CD8-positive, alpha-beta memory T cell (primary cell): ENCODE measurements around the gene MAP7. TPM values are rescaled to one million over a fixed set of nuclear protein-coding genes. Genes with fewer than 3 reads are reported as not detected.
A peak's percentile ranks its signal among the peaks of the same experiment; 100 is the strongest.

ENCODE experiments used
- CTCF ChIA-PET: fragments of 350-600 bp; sonication (Branson Sonifier 250); formaldehyde crosslinking; loops from one replicate; lab custom pipeline; 2021; ENCODE audit warnings: antibody characterized with exemption; lab: Charles Lee
- POLR2A ChIA-PET: fragments of 350-600 bp; sonication (Branson Sonifier 250); formaldehyde crosslinking; loops from one replicate; lab custom pipeline; 2021; ENCODE audit warnings: antibody characterized with exemption; lab: Charles Lee
- DNase-seq, 5 donors: peaks; one replicate each; pipeline versions ENCODE4 v3.0.0 to v3.0.0-alpha.2; 2020 to 2022; ENCODE audit warnings: mixed read lengths in 1 of 5
- H3K27ac ChIP-seq: one replicate; pipeline ENCODE4 v1.7.0; 2013; ENCODE audit warnings: low read depth, mild to moderate bottlenecking, low read length, moderate library complexity
- H3K27me3 ChIP-seq: 2 replicates; pipeline ENCODE4 v1.7.0; 2013; ENCODE audit warnings: low read length, mild to moderate bottlenecking; ENCODE audit not compliant: insufficient read depth, poor library complexity, severe bottlenecking
- H3K36me3 ChIP-seq: 2 replicates; pipeline ENCODE4 v1.7.0; 2013; ENCODE audit warnings: mild to moderate bottlenecking, low read length, moderate library complexity; ENCODE audit not compliant: insufficient read depth
- H3K4me1 ChIP-seq: 2 replicates; pipeline ENCODE4 v1.7.0; 2013; ENCODE audit warnings: mild to moderate bottlenecking, low read length, moderate library complexity; ENCODE audit not compliant: insufficient read depth
- H3K4me3 ChIP-seq: 2 replicates; pipeline ENCODE4 v1.7.0; 2013; ENCODE audit warnings: mild to moderate bottlenecking, low read length
- H3K9me3 ChIP-seq: 2 replicates; pipeline ENCODE4 v1.7.0; 2013; ENCODE audit warnings: mild to moderate bottlenecking, low read length
- H3K27ac Mint-ChIP-seq, 8 donors: one replicate each; pipeline ENCODE4 v1.8.0; 2020 to 2021; ENCODE audit warnings: mixed read lengths in 8 of 8, mild to moderate bottlenecking in 6 of 8, inconsistent platforms in 3 of 8, moderate library complexity in 3 of 8
- H3K27me3 Mint-ChIP-seq, 2 donors: one replicate each; pipeline ENCODE4 v1.8.0; 2020 to 2021; ENCODE audit warnings: mixed read lengths in 2 of 2, mild to moderate bottlenecking in 1 of 2, moderate library complexity in 1 of 2
- H3K36me3 Mint-ChIP-seq, 3 donors: one replicate each; pipeline ENCODE4 v1.8.0; 2020 to 2021; ENCODE audit warnings: mixed read lengths in 3 of 3, inconsistent platforms in 1 of 3, mild to moderate bottlenecking in 1 of 3
- H3K4me1 Mint-ChIP-seq, 3 donors: one replicate each; pipeline ENCODE4 v1.8.0; 2020 to 2021; ENCODE audit warnings: mixed read lengths in 3 of 3, inconsistent platforms in 1 of 3, mild to moderate bottlenecking in 1 of 3
- H3K4me3 Mint-ChIP-seq, 7 donors: one replicate each; pipeline ENCODE4 v1.8.0; 2020 to 2021; ENCODE audit warnings: mixed read lengths in 7 of 7, mild to moderate bottlenecking in 6 of 7, moderate library complexity in 4 of 7, inconsistent platforms in 2 of 7
- H3K9me3 Mint-ChIP-seq, 5 donors: one replicate each; pipeline ENCODE4 v1.8.0; 2020 to 2022; ENCODE audit warnings: mixed read lengths in 5 of 5, mild to moderate bottlenecking in 3 of 5, moderate library complexity in 2 of 5, inconsistent platforms in 1 of 5
- polyA plus RNA-seq: library from polyadenylated mRNA; unstranded; fragments of 300-500 nt; fragmentation: Illumina TruSeq; gene quantifications from one replicate; pipeline ENCODE4 v1.2.3, GENCODE V29; 2021
- total RNA-seq, 2 experiments: library from RNA; stranded (reverse); gene quantifications; one replicate each; pipeline ENCODE4 v1.2.3, GENCODE V29; 2021

Gene MAP7
- total and polyA plus RNA-seq, 3 experiments from 2014 or later: 0.50 to 0.52 (median 0.51) TPM

DNA sequence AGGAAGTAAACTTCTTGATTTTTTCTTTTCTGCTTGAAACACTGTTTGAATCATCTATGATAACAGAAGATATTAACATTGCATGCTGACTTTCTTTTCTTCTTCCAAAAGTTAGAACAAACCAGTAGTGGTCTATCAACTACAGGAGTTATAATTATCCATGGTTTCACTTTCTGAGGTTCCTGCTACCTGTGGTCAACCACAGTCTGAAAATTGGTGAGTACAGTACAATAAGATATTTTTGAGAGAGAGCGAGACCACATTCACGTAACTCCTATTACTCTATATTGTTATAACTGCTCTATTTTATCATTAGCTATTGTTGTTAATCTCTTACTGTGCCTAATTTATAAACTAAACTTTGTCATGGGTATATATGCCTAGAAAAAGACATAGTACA, 86.1 kb downstream of the MAP7 start:
- Mint-ChIP-seq H3K27me3 (peaks cover 4 to 36% of the 10 kb centered on the region in 2 donors), H3K4me1 (peaks cover 6 to 10% (median 10%) of the 10 kb centered on the region in 3 donors), H3K4me3 (no peak overlapping the region), H3K36me3 (no peaks in the 10 kb centered on the region), H3K27ac (no peak overlapping the region), H3K9me3 (no peaks in the 10 kb centered on the region)
- ChIA-PET CTCF (no interaction called here), POLR2A (no interaction called here)
- H3K27ac ChIP-seq: no peak overlapping the region
- no peak for DNase-seq
- H3K27me3 ChIP-seq: no peaks in the 10 kb centered on the region
- H3K4me3 ChIP-seq: no peak overlapping the region
- H3K4me1 ChIP-seq: no peaks in the 10 kb centered on the region
- no peaks in the 10 kb centered on the region for H3K36me3 ChIP-seq
- H3K9me3 ChIP-seq: no peaks in the 10 kb centered on the region

GRCh38 chr6:136463743-136464142, 86.5 kb downstream of the MAP7 start:
- H3K36me3 Mint-ChIP-seq: no peaks in the 10 kb centered on the region
- no peaks in the 10 kb centered on the region for H3K9me3 ChIP-seq
- H3K27ac Mint-ChIP-seq: no peak overlapping the region
- H3K4me1 Mint-ChIP-seq: peaks cover 6 to 10% (median 10%) of the 10 kb centered on the region in 3 donors
- H3K27ac ChIP-seq: no peak overlapping the region
- H3K9me3 Mint-ChIP-seq: no peaks in the 10 kb centered on the region
- CTCF ChIA-PET: no interaction called here
- DNase-seq: no peak
- POLR2A ChIA-PET: no interaction called here
- H3K27me3 Mint-ChIP-seq: peaks cover 4 to 40% of the 10 kb centered on the region in 2 donors
- no peaks in the 10 kb centered on the region for H3K36me3 ChIP-seq
- H3K4me3 ChIP-seq: no peak overlapping the region
- H3K4me1 ChIP-seq: no peaks in the 10 kb centered on the region
- H3K27me3 ChIP-seq: no peaks in the 10 kb centered on the region
- H3K4me3 Mint-ChIP-seq: no peak overlapping the region

DNA sequence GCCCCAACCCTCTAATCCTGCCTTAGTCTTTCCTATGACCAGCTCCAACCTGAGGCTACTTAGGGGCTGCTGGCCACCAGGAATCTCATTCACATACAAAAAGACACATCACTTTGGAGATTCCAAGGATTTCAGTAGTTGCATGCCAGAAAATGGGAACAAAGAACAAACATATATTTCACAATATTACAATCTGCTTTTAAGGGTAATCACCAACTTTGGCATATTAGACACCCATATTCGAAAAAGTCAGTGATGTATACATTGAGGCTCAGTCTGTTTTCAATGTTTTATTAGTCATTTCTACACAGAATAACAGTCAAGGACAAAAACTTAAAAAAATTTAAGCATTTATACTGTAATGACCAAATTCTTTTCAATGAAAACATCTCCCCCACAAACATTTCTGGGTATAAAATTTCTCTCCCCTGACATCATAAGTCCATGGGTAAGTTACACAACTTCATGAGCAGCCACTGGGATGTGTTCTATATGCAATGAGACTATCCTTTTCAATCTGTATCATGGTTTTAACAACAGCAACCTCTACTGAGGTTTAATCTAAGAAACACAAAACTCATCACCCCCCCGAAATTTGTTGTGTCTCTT, 103.5 kb downstream of the MAP7 start:
- POLR2A ChIA-PET: no interaction called here
- no peaks in the 10 kb centered on the region for H3K27me3 ChIP-seq
- DNase-seq: no peak
- Mint-ChIP-seq H3K36me3 (no peaks in the 10 kb centered on the region), H3K27ac (no peak overlapping the region), H3K4me3 (no peak overlapping the region), H3K9me3 (peaks cover 0 to 4% (median 0%) of the 10 kb centered on the region in 5 donors), H3K4me1 (no peaks in the 10 kb centered on the region), H3K27me3 (peaks cover 8 to 20% of the 10 kb centered on the region in 2 donors)
- CTCF ChIA-PET: no interaction called here
- H3K4me1 ChIP-seq: no peaks in the 10 kb centered on the region
- no peaks in the 10 kb centered on the region for H3K9me3 ChIP-seq
- H3K27ac ChIP-seq: no peak overlapping the region
- H3K36me3 ChIP-seq: no peaks in the 10 kb centered on the region
- no peak overlapping the region for H3K4me3 ChIP-seq

DNA sequence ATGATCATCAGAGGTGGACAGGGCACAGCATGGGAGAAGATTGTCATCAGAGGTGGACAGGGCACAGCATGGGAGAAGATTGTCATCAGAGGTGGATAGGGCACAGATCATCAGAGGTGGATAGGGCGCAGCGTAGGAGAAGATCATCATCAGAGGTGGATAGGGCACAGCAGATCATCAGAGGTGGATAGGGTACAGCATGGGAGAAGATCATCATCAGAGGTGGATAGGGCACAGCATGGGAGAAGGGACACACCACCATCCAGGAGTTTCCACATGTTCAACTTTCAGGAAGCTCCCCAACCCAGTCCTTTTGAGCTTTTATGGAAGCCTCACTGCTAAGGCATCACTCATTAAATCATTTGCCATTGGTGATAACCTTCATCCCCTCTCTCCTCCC, 104.1 kb downstream of the MAP7 start:
- CTCF ChIA-PET: no interaction called here
- H3K4me1 Mint-ChIP-seq: no peaks in the 10 kb centered on the region
- no peaks in the 10 kb centered on the region for H3K9me3 ChIP-seq
- DNase-seq: no peak
- H3K27ac ChIP-seq: no peak overlapping the region
- no peaks in the 10 kb centered on the region for H3K36me3 Mint-ChIP-seq
- no peak overlapping the region for H3K27ac Mint-ChIP-seq
- H3K4me3 ChIP-seq: no peak overlapping the region
- peak overlapping the region in 1 of 7 donors; percentile 21 for H3K4me3 Mint-ChIP-seq
- H3K27me3 Mint-ChIP-seq: peaks cover 8 to 19% of the 10 kb centered on the region in 2 donors
- no peaks in the 10 kb centered on the region for H3K36me3 ChIP-seq
- POLR2A ChIA-PET: no interaction called here
- H3K27me3 ChIP-seq: no peaks in the 10 kb centered on the region
- H3K9me3 Mint-ChIP-seq: no peaks in the 10 kb centered on the region
- H3K4me1 ChIP-seq: no peaks in the 10 kb centered on the region

- Mint-ChIP-seq H3K27me3 (peaks cover 8 to 17% of the 10 kb centered on the region in 2 donors), H3K36me3 (no peaks in the 10 kb centered on the region), H3K4me1 (no peaks in the 10 kb centered on the region), H3K4me3 (no peak overlapping the region), H3K27ac (no peak overlapping the region), H3K9me3 (no peaks in the 10 kb centered on the region)
- ChIA-PET CTCF (no interaction called here), POLR2A (no interaction called here)
- no peak for DNase-seq
- Histone ChIP-seq H3K27me3 (no peaks in the 10 kb centered on the region), H3K4me3 (no peak overlapping the region), H3K36me3 (no peaks in the 10 kb centered on the region), H3K9me3 (no peaks in the 10 kb centered on the region), H3K4me1 (no peaks in the 10 kb centered on the region), H3K27ac (no peak overlapping the region)
These were observed 105.2 kb downstream of the MAP7 start for GRCh38 chr6:136445063-136445462.

GRCh38 chr6:136440203-136440602, 110.0 kb downstream of the MAP7 start:
- Mint-ChIP-seq H3K36me3 (no peaks in the 10 kb centered on the region), H3K9me3 (no peaks in the 10 kb centered on the region), H3K4me1 (no peaks in the 10 kb centered on the region), H3K27me3 (peaks cover 2 to 11% of the 10 kb centered on the region in 2 donors), H3K4me3 (no peak overlapping the region), H3K27ac (no peak overlapping the region)
- Histone ChIP-seq H3K4me1 (no peaks in the 10 kb centered on the region), H3K36me3 (no peaks in the 10 kb centered on the region), H3K27ac (no peak overlapping the region), H3K9me3 (no peaks in the 10 kb centered on the region), H3K27me3 (no peaks in the 10 kb centered on the region), H3K4me3 (no peak overlapping the region)
- no peak for DNase-seq
- CTCF ChIA-PET: no interaction called here
- POLR2A ChIA-PET: no interaction called here

DNA sequence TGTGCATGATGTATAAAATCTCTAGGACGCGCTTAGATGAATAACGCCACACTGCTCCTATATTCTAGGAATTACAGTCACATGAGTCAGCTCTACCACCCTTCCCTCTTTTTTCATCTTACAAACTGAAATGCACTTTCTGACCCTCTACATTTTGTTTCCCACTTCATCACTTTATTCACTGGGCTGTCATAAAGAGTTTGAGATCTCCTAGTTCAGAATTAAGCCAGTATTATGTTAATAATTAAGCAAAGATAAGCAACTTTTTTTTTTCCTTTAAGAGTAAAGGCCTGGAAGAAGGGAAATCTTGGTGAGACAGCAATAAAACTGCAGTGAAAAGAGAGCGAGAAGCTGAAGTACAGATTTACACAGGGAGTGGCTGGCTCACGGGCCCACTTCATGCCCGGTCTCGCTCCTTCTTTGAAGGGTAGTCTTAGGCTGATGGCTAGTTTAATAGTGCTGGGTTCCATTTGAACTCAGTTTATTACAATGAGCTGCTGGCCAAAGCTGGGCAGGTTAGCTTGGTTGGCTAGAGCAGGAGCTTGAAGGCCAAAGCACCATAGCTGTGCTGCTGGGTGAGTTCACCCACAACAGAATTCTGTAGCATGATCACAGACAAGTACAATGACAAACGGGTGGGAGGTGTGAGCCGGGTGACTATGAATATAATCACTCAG, 110.6 kb downstream of the MAP7 start:
- Histone ChIP-seq H3K9me3 (no peaks in the 10 kb centered on the region), H3K27me3 (no peaks in the 10 kb centered on the region), H3K4me1 (no peaks in the 10 kb centered on the region), H3K4me3 (no peak overlapping the region), H3K27ac (no peak overlapping the region), H3K36me3 (no peaks in the 10 kb centered on the region)
- no peak overlapping the region for H3K27ac Mint-ChIP-seq
- no peak overlapping the region for H3K4me3 Mint-ChIP-seq
- no peaks in the 10 kb centered on the region for H3K36me3 Mint-ChIP-seq
- ChIA-PET CTCF (no interaction called here), POLR2A (no interaction called here)
- DNase-seq: no peak
- no peaks in the 10 kb centered on the region for H3K9me3 Mint-ChIP-seq
- H3K27me3 Mint-ChIP-seq: peaks cover 2 to 5% of the 10 kb centered on the region in 2 donors
- no peaks in the 10 kb centered on the region for H3K4me1 Mint-ChIP-seq

- no peak overlapping the region for H3K27ac Mint-ChIP-seq
- H3K27me3 Mint-ChIP-seq: peaks cover 2 to 5% of the 10 kb centered on the region in 2 donors
- no peak overlapping the region for H3K4me3 Mint-ChIP-seq
- no peaks in the 10 kb centered on the region for H3K36me3 ChIP-seq
- no peak for DNase-seq
- ChIA-PET CTCF (no interaction called here), POLR2A (no interaction called here)
- no peak overlapping the region for H3K4me3 ChIP-seq
- H3K9me3 ChIP-seq: no peaks in the 10 kb centered on the region
- no peaks in the 10 kb centered on the region for H3K4me1 ChIP-seq
- no peaks in the 10 kb centered on the region for H3K9me3 Mint-ChIP-seq
- H3K4me1 Mint-ChIP-seq: no peaks in the 10 kb centered on the region
- H3K27ac ChIP-seq: no peak overlapping the region
- H3K36me3 Mint-ChIP-seq: no peaks in the 10 kb centered on the region
- no peaks in the 10 kb centered on the region for H3K27me3 ChIP-seq
These were observed 111.8 kb downstream of the MAP7 start for GRCh38 chr6:136438441-136438840.
